ENCODE results near the gene TMEM61. TPM values are rescaled to one million over a fixed set of nuclear protein-coding genes. Genes with fewer than 3 reads are reported as not detected.

TMEM61 gene
- total RNA-seq, 1 experiment from 2014 or later, result not detected

GRCh38 chr1:55037733-55038551 lies 57.5 kb downstream of the TMEM61 start:
- DNase-seq (ENCODE audit: low read depth), result no peak

- DNase-seq (ENCODE audit: low read depth), result no peak
These were observed 58.1 kb downstream of the TMEM61 start for GRCh38 chr1:55038552-55038838.

GRCh38 chr1:55038974-55039341 lies 58.5 kb downstream of the TMEM61 start:
- no peak for DNase-seq (ENCODE audit: low read depth)

- DNase-seq (ENCODE audit: low read depth), result no peak
These were observed 59.1 kb downstream of the TMEM61 start, which contains the start of gene PCSK9 for GRCh38 chr1:55039342-55040082. Gene PCSK9 (plus strand): TSS chr1:55039548. CDS start chr1:55039838, 290 bp downstream.

GRCh38 chr1:55040083-55040932 lies 59.9 kb downstream of the TMEM61 start:
- DNase-seq (ENCODE audit: low read depth), result no peak

GRCh38 chr1:55040933-55041494 lies 60.6 kb downstream of the TMEM61 start:
- no peak for DNase-seq (ENCODE audit: low read depth)

- no peak for DNase-seq (ENCODE audit: low read depth)
These were observed 61.2 kb downstream of the TMEM61 start for GRCh38 chr1:55041613-55042012.

Other genes starting within 250 kb of the TMEM61 start
- 7.8 and 10.3 TPM in 2 replicates for gene PARS2, start 216.1 kb upstream of the TMEM61 start, total RNA-seq (2014; rRNA removed; shearing (Covaris generic))
- 0.15 TPM in 1 of 2 replicates, not detected in the other for gene TTC22, start 179.3 kb upstream of the TMEM61 start, total RNA-seq (2014; rRNA removed; shearing (Covaris generic))
- 184 and 227 TPM in 2 replicates for gene DHCR24, start 93.4 kb upstream of the TMEM61 start, total RNA-seq (2014; rRNA removed; shearing (Covaris generic))
- not detected in 2 replicates for gene BSND, start 18.3 kb downstream of the TMEM61 start, total RNA-seq (2014; rRNA removed; shearing (Covaris generic))
- 1.7 and 3.0 TPM in 2 replicates for gene PCSK9, start 58.9 kb downstream of the TMEM61 start, total RNA-seq (2014; rRNA removed; shearing (Covaris generic))
- 17.1 and 22.8 TPM in 2 replicates for gene USP24, start 234.7 kb downstream of the TMEM61 start, total RNA-seq (2014; rRNA removed; shearing (Covaris generic))